HG03342 (cell line): ENCODE data around the gene RC3H2.
"Not testable (repeated sequence)": the region's sequence is repeated elsewhere in the genome, so short reads cannot be mapped to it uniquely, and the experiment has no call there.

Experiments used
- ATAC-seq: cut with Tn5 transposase; IDR thresholded peaks from one replicate; pipeline ENCODE4 v1.9.1; 2021; ENCODE audit warnings: mild to moderate bottlenecking, moderate library complexity; ENCODE audit not compliant: unreplicated experiment

The RC3H2 gene

DNA sequence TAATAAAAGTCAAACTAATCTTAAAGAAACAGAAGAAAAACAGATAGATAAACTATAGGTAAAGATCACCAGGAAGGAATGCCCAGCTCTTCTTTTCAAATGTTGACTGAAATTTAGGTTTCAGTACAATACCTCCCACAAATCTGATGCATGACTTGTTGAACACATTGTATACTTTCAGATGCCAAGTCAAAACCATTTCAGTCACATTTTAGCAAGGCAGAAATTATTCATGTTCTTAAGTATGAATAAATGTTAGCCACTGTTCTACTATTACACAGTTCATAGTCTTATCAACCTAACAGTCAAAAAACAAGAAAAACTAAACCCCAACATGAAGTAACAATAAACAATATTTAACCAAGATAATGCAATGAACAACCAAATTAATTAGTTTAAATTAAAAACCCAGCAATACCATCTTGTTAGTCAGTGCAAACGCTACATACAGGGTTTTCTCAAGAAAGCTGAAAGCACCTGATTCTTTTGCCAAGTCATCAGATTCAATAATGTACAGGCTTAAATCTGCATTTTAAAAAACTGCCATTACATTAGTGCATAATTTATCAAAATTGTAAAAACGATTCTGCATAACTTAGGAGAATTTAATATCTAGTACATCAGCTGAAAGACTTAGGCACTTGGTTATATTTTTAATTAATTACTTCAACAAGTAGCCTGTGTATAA is 56.8 kb downstream of the RC3H2 start:
- no peak for ATAC-seq

DNA sequence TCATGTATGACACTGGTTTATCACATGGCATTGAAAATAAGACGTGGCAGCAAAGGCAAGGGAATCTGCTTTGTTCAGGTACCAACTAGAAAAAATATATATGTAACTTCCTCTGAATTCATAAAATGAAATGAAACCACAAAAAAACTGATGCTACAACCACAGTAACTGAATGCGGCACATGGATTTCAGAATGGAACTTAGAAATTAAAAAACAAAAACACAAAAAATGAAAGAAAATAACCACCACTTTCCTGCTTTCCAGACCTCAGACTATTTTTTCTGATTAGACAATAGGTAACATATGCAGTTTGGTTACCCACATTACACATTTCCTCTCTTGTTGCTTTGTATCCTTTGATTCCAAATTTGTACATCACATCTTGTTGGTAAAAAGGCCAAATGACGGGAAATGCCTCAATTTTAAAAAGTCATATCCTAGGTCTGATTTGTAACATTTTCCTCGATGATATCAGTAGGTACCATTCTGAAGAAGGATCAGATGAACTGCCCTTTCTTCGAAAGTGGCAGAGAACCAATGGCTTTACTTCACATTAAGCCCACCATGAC is 58.7 kb downstream of the RC3H2 start:
- no peak for ATAC-seq

DNA sequence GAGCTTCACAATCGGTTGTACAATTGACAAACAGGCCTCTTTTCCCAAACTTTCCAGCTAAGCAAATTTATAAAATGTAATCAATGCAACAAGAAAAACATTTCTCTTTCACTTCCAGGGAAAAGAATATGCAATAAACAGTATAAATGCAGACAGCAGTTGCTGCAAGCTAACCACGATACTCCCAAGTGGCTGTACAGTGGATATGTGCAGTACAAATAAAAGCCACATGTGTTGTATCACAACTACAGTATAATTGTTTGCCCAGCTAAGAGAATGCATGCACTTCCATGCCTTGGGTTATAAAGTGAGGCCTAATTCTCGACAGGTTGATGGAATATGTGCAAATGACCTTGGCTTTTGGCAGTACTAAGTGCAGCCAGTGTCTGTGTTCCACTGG is 60.0 kb downstream of the RC3H2 start:
- ATAC-seq = no peak

DNA sequence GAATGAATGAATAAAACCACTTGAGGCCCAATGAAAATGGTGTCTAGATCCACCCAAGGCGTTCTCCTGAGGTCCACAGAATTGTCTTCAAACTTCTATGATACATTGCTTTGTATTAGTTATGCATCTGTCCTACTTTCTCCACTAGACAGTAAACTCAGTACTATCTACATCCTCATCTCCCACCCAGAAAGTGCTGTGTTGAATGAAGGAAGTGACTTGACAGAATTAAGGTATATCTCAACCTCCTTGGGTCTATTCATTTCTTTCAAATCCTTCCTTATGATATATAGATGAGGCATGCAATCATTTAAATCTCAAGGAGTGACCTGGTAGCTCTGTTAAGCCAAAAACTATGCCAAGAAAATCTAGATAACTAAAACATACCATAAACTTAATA is 61.0 kb downstream of the RC3H2 start:
- no peak for ATAC-seq

DNA sequence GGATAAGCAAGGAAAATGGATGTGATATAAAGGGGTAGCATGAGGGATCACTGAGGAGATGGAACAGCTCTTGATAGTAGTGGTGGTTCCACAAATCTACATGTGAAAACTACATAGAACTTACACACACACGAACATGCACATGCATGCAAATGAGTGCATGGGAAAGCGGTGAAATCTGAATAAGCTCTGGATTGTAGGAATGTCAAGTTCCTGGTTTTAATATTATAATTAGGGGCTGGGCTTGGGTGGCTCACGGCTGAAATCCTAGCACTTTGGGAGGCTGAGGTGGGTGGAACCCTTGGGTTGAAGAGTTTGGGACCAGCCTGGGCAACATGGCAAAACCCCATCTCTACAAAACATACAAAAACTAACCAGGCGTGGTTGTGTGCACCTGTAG is 63.7 kb downstream of the RC3H2 start:
- ATAC-seq = no peak

DNA sequence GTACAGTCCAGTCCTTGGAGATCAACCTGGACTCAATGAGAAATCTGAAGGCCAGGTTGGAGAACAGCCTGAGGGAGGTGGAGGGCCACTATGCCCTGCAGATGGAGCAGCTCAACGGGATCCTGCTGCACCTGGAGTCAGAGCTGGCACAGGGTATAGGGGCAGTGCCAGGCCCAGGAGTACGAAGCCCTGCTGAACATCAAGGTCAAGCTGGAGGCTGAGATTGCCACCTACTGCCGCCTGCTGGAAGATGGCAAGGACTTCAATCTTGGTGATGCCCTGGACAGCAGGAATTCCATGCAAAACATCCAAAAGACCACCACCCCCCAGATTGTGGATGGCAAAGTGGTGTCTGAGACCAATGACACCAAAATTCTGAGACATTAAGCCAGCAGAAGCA is 66.7 kb downstream of the RC3H2 start:
- ATAC-seq = not testable (repeated sequence)

DNA sequence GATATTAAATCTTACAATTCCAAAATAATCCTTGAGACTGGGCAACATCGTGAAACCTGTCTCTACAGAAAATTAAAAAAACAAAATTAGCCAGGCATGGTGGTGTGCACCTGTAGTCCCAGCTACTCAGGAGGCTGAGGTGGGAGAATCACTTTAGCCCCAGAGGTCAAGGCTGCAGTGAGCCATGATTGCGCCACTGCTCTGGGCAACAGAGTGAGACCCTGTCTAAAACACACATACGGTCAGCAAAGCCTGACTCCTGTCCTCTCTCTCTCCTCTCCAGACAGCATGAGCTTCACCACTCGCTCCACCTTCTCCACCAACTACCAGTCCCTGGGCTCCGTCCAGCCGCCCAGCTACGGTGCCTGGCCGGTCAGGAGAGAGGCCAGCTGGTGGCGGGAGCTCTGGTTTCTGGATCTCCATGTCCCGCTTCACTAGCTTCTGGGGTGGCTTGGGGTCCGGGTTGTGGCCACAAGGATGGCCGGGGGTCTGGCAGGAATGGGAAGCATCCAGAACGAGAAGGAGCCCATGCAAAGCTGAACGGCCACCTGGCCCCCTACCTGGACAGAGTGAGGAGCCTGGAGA is 67.8 kb downstream of the RC3H2 start:
- no peak for ATAC-seq

DNA sequence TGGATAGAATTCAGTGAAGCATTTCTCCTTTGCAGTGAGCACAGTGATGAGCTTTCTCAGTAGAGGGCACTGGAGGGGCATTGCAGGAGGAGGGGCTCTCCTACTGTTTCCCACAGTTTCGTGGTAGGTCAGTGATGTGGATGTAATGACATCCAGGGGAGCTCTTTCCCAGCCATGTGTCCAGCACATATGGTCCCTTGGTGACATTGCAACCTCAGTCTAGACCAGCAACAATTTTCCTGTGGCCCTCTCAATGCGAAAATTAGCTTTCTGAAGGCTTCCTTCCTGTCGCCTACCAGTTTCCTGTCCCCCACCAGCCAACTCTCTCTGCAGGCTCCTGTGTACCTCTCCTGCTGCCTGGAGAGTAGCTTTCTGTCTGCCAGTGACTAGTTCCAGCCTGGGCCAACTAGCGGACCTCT is 69.8 kb downstream of the RC3H2 start:
- ATAC-seq = no peak

DNA sequence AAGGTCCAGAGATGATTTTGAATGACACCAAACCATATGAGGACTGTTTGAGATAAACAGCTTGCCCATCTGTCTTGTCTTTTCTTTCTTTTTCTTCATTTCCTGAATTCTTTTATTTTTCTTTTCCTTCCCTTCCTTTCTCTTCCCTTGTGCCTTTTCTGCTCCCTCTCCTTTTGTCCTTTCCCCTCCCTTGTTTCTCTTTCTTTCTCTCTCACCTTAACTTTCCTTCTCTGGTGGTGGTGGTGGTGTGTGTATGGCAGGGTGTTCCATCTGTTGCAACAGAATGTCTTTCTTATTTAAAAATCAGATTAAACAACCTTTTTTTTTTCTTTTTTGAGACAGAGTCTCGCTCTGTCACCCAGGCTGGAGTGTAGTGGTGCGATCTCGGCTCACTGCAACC is 73.0 kb downstream of the RC3H2 start:
- no peak for ATAC-seq

DNA sequence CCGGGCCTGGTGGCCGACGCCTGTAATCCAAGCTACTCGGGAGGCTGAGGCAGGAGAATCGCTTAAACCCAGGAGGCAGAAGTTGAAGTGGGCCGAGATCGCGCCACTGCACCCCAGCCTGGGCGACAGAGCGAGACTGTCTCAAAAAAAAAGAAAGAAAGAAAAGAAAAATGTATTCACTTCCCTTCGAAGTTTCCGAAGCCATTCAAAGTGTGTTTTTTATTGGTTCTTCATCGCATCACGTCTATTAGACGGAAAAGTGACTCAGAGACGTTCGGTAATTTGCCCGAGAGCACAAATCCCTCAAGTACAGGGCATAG is 76.2 kb downstream of the RC3H2 start:
- ATAC-seq = not testable (repeated sequence)

DNA sequence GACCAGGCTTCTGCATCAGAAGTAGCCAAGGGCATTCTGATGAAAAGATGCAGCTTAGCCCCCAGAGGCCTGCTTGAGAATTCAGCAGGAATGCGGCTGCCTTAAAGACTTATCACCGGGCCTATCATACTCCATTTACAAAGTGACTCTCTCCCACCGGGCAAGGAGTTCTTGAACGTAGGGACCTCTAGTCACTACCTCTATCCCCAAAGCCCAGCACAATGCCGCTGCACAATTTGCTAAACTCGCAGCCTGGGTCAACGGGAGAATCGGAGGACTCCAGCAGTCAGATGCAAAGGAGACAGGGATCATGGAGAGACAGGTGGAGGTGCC is 77.4 kb downstream of the RC3H2 start:
- ATAC-seq = peak; percentile 15

DNA sequence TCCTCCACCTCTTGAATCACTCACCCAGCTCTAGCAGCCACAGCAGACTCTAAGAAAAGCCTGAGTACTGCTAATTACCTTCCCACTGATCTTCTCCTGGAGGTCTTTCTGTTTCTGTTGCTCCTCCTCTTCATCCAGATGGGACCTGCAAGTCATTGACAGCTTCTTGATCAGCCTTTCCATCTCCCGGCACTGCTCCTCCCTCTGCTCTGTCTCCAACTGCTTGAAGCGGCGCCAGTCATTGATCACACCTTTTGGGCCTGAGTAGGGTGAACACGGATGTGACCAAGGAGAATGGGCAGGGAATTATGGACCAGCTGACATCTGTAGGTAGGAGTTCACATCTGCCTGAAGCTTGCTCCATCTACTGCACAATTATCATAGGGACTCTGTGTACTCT is 82.2 kb downstream of the RC3H2 start:
- no peak for ATAC-seq

DNA sequence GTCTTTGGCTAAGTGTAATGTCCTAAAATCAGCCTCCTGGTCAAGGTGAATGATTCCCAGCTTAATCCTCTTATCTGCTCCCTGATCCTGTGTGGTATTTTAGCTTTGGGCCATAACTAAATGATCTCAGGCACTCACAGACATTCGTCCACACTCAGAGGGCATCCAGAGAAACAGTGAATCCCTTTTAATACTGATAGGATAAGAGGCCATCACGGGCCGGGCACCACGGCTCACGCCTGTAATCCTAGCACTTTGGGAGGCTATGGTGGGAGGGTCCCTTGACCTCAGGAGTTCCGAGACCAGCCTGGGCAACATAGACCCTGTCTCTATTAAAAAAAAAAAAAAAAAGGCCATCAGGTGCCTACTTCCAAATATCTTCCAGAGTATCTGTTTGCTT is 83.1 kb downstream of the RC3H2 start:
- no peak for ATAC-seq

DNA sequence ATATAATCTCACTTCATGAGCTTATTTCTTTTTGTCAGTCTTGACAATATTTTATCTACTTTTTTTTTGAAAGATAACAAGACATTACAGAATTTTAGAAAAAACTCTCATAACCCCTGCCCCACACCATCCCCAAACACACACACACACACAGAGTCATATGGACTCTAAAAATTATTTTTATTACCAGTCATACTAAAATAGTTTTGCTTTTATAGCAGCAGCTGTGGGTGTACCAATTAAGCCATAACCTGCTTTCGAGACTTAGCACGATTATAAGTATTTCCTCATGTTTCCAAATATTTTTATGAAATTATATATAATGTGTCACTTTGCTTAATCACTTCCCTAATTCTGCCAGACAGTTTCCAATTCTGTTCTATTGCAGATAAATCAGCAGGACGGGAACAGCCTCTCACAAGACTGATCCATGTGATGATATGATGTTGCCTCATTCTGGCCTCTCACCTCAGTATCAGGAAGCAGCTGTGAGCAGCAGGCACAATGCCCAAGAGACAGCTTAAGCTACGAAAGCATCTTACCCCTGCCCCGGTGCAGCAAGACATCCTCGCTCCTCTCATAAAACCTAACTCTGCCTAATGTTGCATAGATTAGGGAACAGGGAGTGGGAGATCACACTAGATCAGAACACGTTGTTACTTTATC is 83.7 kb downstream of the RC3H2 start:
- ATAC-seq = no peak

DNA sequence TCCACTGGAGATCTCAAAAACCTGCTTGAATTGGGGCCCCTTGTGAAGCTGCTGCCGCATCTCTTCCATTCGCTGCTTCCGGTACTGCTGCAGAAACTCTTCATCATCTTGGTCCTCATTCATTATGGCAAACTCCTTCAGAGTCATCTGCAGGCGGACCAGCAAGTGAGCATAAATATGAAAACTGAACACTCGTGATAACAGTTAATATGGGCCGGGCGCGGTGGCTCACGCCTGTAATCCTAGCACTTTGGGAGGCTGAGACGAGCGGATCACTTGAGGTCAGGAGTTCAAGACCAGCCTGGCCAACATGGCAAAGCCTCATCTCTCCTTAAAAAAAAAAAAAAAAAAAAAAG is 84.7 kb downstream of the RC3H2 start:
- ATAC-seq = no peak

DNA sequence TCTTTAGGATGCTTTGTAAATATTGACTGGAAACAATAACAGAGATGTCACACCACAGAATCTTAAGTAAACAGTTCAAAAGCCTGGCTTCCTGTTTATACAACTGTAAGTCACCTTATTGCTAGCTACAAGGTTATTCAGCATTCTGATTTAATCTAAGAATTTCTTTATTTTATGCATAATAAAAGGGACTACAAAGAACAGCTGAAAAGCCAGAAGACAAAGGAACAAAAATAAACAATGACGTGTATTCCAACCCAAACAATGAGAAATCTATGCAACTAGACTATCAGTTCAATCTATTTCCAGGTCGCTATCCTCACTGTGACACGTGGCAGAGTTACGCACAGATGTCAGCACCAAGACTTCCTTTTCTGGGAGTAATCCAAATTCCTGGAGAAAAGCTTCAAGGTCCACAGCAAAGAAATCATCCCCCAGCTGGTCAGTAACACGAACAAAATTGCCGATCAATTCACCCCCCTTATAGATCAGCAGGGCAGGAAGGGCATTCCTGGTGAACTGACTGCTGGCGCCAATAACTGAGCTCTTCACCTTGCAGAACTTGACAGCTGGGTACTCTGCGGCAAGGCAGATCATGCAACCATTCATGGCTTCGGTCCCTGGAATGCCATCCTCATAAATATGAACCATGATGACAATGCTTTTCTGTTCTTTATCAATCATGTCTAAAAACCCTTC is 85.2 kb downstream of the RC3H2 start:
- no peak for ATAC-seq

DNA sequence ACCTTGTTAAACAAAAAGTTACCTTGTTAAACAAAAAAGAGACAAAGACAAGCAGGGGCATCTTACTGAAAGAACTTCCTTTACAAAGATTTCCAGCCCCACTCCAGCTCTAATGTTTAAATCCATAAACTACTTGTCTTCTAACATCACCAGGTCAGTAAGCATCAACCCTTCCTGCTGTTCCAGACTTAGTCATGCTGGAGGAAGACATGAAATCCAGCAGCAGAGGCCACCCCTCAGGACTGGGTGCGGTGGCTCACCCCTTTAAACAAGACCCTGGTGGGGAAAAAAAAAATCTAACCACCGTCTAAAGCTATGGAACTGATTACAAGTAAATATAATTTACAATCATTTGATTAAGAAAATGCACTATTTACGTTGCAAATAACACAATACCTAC is 85.8 kb downstream of the RC3H2 start:
- ATAC-seq = no peak

DNA sequence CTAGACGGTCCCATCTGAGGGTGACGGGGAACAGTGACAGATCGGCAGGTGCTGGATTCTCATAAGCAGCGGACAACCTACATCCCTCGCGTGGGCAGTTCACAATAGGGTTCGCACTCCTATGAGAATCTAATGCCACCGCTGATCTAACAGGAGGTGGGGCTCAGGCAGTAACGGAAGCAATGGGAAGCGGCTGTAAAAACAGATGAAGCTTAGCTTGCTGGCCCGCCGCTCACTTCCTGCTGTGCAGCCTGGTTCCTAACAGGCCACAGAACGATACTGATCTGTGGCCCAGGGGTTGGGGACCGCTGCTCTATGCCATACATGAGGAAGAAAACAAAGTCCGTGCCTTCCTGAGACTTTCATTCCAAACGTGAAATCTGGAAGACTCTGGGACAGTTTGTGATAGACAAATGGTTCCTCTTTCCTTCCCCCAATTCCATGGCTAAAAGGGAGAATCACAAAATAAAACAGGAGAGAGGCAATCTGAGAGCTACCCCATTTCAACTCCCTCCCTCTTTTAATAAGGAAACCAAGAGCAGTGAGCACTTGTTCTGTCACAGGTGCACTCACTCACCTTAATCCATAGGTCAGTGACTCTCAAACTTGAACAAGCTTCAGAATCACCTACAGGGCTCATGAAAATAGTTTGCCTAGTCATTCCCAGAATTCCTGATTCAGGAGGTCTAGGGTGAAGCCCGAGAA is 88.8 kb downstream of the RC3H2 start:
- no peak for ATAC-seq

DNA sequence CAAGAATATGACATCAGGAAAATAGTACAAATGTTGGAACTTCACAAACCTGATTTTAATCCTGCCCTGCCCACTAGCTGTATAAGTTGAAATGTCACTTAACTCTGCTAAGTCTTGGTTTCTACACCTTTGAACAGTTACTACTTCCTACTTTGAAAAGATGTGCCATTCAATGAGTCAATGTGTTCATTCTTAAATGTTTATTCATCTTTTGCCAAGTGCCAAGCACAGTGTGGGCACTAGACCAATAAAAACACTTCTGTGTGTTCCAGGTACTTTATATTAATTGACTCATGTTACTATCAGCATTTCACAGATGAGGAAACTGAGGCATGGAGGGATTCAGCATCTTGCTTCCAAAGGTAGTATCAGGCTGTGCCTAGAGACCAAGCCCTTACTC is 89.6 kb downstream of the RC3H2 start:
- ATAC-seq = no peak

DNA sequence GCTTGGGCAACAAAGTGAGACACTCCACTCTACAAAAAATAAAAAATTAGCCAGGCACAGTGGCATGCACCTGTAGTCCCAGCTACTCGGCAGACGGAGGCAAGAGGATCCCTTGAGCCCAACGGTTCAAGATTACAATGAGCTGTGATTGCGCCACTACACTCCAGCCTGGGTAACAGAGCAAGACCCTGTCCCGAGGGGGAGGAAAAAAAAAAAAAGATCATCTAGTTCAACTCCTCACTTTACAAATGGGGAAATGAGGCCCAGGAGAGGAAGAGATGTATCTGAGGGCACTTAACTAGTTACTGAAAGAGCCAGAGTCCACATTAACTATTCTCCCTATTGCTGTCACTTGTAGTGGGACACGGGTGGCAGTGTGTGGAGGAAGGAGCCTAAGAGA is 90.6 kb downstream of the RC3H2 start:
- no peak for ATAC-seq

DNA sequence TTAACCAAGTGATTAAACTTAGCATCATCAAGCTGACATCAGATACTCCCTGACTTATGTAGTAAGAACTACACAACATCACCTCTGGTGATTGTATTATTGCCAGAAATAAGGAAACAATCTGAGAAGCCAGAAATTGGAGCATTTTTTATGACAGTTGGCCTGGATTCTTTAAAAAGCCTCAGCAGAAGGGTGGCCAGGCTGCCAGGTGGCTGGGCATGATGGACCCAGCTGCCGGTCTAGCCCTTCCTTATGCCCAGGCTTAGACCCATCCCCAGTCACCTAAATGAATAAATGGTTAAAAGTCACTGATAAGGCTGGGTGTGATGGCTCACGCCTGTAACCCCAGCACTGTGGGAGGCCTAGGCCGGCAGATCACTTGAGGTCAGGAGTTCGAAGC is 92.4 kb downstream of the RC3H2 start:
- no peak for ATAC-seq
